Natural killer cell (primary cell): ENCODE measurements around the gene MPO. TPM values are rescaled to one million over a fixed set of nuclear protein-coding genes. Genes with fewer than 3 reads are reported as not detected.

Experiments
- ATAC-seq, 3 donors: fragments of 150-1000 bp in 2 of 3; fragments of 200-7000 bp in 1 of 3; cut with Tn5 transposase; 1 replicate in 1 of 3; 2 replicates in 2 of 3; pipeline ENCODE4 v1.10.0; 2021; ENCODE audit warnings: mild to moderate bottlenecking in 2 of 3, moderate library complexity in 2 of 3
- DNase-seq, 2 donors: peaks; one replicate each; pipeline versions ENCODE4 v3.0.0 to v3.0.0-alpha.2; 2013 to 2021; ENCODE audit warnings: mixed read lengths in 1 of 2
- H3K27ac ChIP-seq: one replicate; pipeline ENCODE4 v1.5.1; 2013; ENCODE audit warnings: mild to moderate bottlenecking, low read length
- H3K27me3 ChIP-seq: one replicate; pipeline ENCODE4 v1.6.1; 2013; ENCODE audit warnings: low read length; ENCODE audit not compliant: control insufficient read depth, insufficient read depth
- H3K36me3 ChIP-seq: one replicate; pipeline ENCODE4 v1.6.1; 2013; ENCODE audit warnings: low read length; ENCODE audit not compliant: control insufficient read depth, insufficient read depth
- H3K4me1 ChIP-seq: one replicate; pipeline ENCODE4 v1.6.1; 2013; ENCODE audit warnings: low read length; ENCODE audit not compliant: control insufficient read depth, insufficient read depth
- H3K4me3 ChIP-seq: one replicate; pipeline ENCODE4 v1.5.1; 2013; ENCODE audit warnings: low read length
- H3K9me3 ChIP-seq: one replicate; pipeline ENCODE4 v1.6.1; 2013; ENCODE audit warnings: low read length; ENCODE audit not compliant: control insufficient read depth, insufficient read depth
- H3K27ac Mint-ChIP-seq, 2 donors: one replicate each; pipeline ENCODE4 v1.8.0; 2022; ENCODE audit warnings: mild to moderate bottlenecking in 2 of 2, mixed read lengths in 2 of 2, moderate library complexity in 1 of 2
- H3K27me3 Mint-ChIP-seq, 2 donors: one replicate each; pipeline ENCODE4 v1.8.0; 2022; ENCODE audit warnings: low read depth in 2 of 2, mixed read lengths in 2 of 2
- H3K36me3 Mint-ChIP-seq: one replicate; pipeline ENCODE4 v1.8.0; 2022; ENCODE audit warnings: mixed read lengths
- H3K4me1 Mint-ChIP-seq, 2 donors: one replicate each; pipeline ENCODE4 v1.8.0; 2022; ENCODE audit warnings: mixed read lengths in 2 of 2
- H3K4me3 Mint-ChIP-seq: one replicate; pipeline ENCODE4 v1.8.0; 2022; ENCODE audit warnings: mild to moderate bottlenecking, moderate library complexity, mixed read lengths
- H3K9me3 Mint-ChIP-seq, 2 donors: one replicate each; pipeline ENCODE4 v1.8.0; 2022; ENCODE audit warnings: mixed read lengths in 2 of 2
- CTCF ChIP-seq: fragments of 200-600 bp; IDR thresholded peaks from one replicate; pipeline ENCODE4 v1.8.0; 2022; ENCODE audit warnings: antibody characterized with exemption
- WGBS: methylation state at CpG from one replicate; pipeline ENCODE4 v1.1.7; 2013; ENCODE audit warnings: missing lambda C conversion rate; ENCODE audit not compliant: insufficient coverage; 5-methylcytosine and 5-hydroxymethylcytosine counted together
- intact Hi-C: fragments of 100-400 bp; cut with micrococcal nuclease; formaldehyde crosslinking; loops from one replicate; pipeline ENCODE4 v1.14.2; 2022
- total RNA-seq, 4 donors: library from RNA; stranded (reverse); fragments of 120-200 nt in 1 of 4; gene quantifications; one replicate each; pipeline versions ENCODE4 v1.2.3 to v1.2.4, GENCODE V29; 2013 to 2022

MPO gene
- total RNA-seq, 3 donors from 2014 or later (not counting 1 experiment from before 2014, with no cell fraction given), result 1.8 to 1.9 TPM; not detected in 1

- DNase-seq (peak; percentile 68 to 89), ATAC-seq (peak; percentile 32 to 65 (median 51))
- H3K36me3 ChIP-seq, result peaks cover 25% of the 10 kb centered on the region
- WGBS, result under 1% methylated on average over 20 of the region's 23 CpGs
- intact Hi-C loops, result loop anchor here (1.0 to 2.0 kb wide), 5 partner anchors 9 to 24 kb away; partner anchors contain the start of gene SUPT4H1
- H3K4me3 Mint-ChIP-seq, result peak within 1 kb of the TSS; percentile 90
- peak within 1 kb of the TSS; percentile 94 for H3K4me3 ChIP-seq
- H3K9me3 Mint-ChIP-seq, result no peaks in the 10 kb centered on the region
- peak within 1 kb of the TSS; percentile 87 to 93 for H3K27ac Mint-ChIP-seq
- TF ChIP-seq CTCF, result no peak
- peaks cover 61 to 79% of the 10 kb centered on the region in 2 donors for H3K4me1 Mint-ChIP-seq
- H3K9me3 ChIP-seq, result no peaks in the 10 kb centered on the region
- H3K36me3 Mint-ChIP-seq, result peaks cover 7% of the 10 kb centered on the region
- H3K27me3 ChIP-seq, result no peaks in the 10 kb centered on the region
- peak within 1 kb of the TSS; percentile 84 for H3K27ac ChIP-seq
- H3K4me1 ChIP-seq, result peaks cover 62% of the 10 kb centered on the region
- H3K27me3 Mint-ChIP-seq, result no peaks in the 10 kb centered on the region
Observed at GRCh38 chr17:58328195-58329034, 47.7 kb upstream of the MPO start, which contains the start of gene TSPOAP1. Gene TSPOAP1, minus strand, starts transcription at chr17:58328795. Its CDS starts 875 bp downstream, at chr17:58327920.

GRCh38 chr17:58327363-58328194 lies 46.8 kb upstream of the MPO start:
- H3K4me1 ChIP-seq, result peaks cover 68% of the 10 kb centered on the region
- DNase-seq, result peak in 1 of 2 donors; percentile 29

GRCh38 chr17:58326609-58327362 lies 46.1 kb upstream of the MPO start:
- Mint-ChIP-seq H3K27me3 (no peaks in the 10 kb centered on the region), H3K4me3 (peak overlapping the region; percentile 90), H3K4me1 (peaks cover 63 to 75% of the 10 kb centered on the region in 2 donors), H3K36me3 (peaks cover 7% of the 10 kb centered on the region), H3K27ac (peak overlapping the region; percentile 87 to 93), H3K9me3 (no peaks in the 10 kb centered on the region)
- Histone ChIP-seq H3K36me3 (peaks cover 39% of the 10 kb centered on the region), H3K4me3 (peak overlapping the region; percentile 94), H3K27ac (peak overlapping the region; percentile 84), H3K9me3 (no peaks in the 10 kb centered on the region), H3K27me3 (no peaks in the 10 kb centered on the region), H3K4me1 (peaks cover 70% of the 10 kb centered on the region)
- 75% methylated on average over 9 of the region's 9 CpGs for WGBS
- ATAC-seq (no peak), DNase-seq (peak in 1 of 2 donors; percentile 21)
- TF ChIP-seq CTCF, result no peak
- intact Hi-C loops, result no loop called here

More at GRCh38 chr17:58327363-58328194, 46.8 kb upstream of the MPO start:
- peak overlapping the region; percentile 84 for H3K27ac ChIP-seq
- peaks cover 33% of the 10 kb centered on the region for H3K36me3 ChIP-seq
- H3K9me3 ChIP-seq, result no peaks in the 10 kb centered on the region
- intact Hi-C loops, result loop anchor here (2.0 kb wide), 2 partner anchors 23 to 25 kb away; partner anchors contain the start of gene SUPT4H1
- Mint-ChIP-seq H3K27me3 (no peaks in the 10 kb centered on the region), H3K4me3 (peak overlapping the region; percentile 90), H3K4me1 (peaks cover 57 to 73% of the 10 kb centered on the region in 2 donors), H3K9me3 (no peaks in the 10 kb centered on the region), H3K27ac (peak overlapping the region; percentile 87 to 93), H3K36me3 (peaks cover 7% of the 10 kb centered on the region)
- peak in 1 of 3 donors; percentile 0 for ATAC-seq
- TF ChIP-seq CTCF, result no peak
- WGBS, result 27% methylated on average over 19 of the region's 19 CpGs
- no peaks in the 10 kb centered on the region for H3K27me3 ChIP-seq
- peak overlapping the region; percentile 94 for H3K4me3 ChIP-seq
